ENCODE data around the gene POLRMT.

GRCh38 chr19:619286-620002 lies 13.9 kb downstream of the POLRMT start:
- no peak for TF ChIP-seq MAX (IDR thresholded peaks at IDR 0.05; ENCODE audit: low read depth)
- no peak for TF ChIP-seq CTCF (IDR thresholded peaks at IDR 0.05)
- TF ChIP-seq RXRA (IDR thresholded peaks at IDR 0.05; ENCODE audit: borderline replicate concordance, low read depth) = no peak
- TF ChIP-seq NRF1 (IDR thresholded peaks at IDR 0.05; ENCODE audit: low read depth, low read length) = no peak
- no peak for TF ChIP-seq SMC3 (IDR thresholded peaks at IDR 0.05; ENCODE audit: low read depth, low read length)
- TF ChIP-seq GABPA (IDR thresholded peaks at IDR 0.05; ENCODE audit: low read depth) = no peak
- no peak for TF ChIP-seq CHD2 (IDR thresholded peaks at IDR 0.05; ENCODE audit: low read length, partially characterized antibody)
- TF ChIP-seq NFIC (IDR thresholded peaks at IDR 0.05; ENCODE audit: borderline replicate concordance) = no peak
- TF ChIP-seq POLR2AphosphoS5 (IDR thresholded peaks at IDR 0.05; ENCODE audit: low read depth, low read length) = no peak
- TF ChIP-seq GATA2 (CRISPR knock-in tag; IDR thresholded peaks at IDR 0.05) = no peak

All from SK-N-SH (cell line).